ENCODE results near the gene HSF4. TPM values are rescaled to one million over a fixed set of nuclear protein-coding genes. Genes with fewer than 3 reads are reported as not detected.

HSF4 gene
- total RNA-seq, 2 donors from 2014 or later = 15.3 to 157 TPM

- Histone ChIP-seq H3K27ac (no peak overlapping the region), H3K4me3 (no peak overlapping the region), H3K4me1 (peaks cover 0 to 49% of the 10 kb centered on the region in 2 donors), H3K36me3 (peaks cover 50% of the 10 kb centered on the region), H3K9me3 (no peaks in the 10 kb centered on the region), H3K27me3 (no peaks in the 10 kb centered on the region)
- TF ChIP-seq CTCF (IDR thresholded peaks at IDR 0.05) = no peak
- no peak for DNase-seq (ENCODE audit: low spot score)
Measured at GRCh38 chr16:67195676-67196075, 31.1 kb downstream of the HSF4 start.

GRCh38 chr16:67196881-67197280 is 32.3 kb downstream of the HSF4 start:
- TF ChIP-seq CTCF (IDR thresholded peaks at IDR 0.05) = no peak
- Histone ChIP-seq H3K4me3 (no peak overlapping the region), H3K27ac (no peak overlapping the region), H3K36me3 (peaks cover 50% of the 10 kb centered on the region), H3K4me1 (peaks cover 0 to 38% of the 10 kb centered on the region in 2 donors), H3K9me3 (no peaks in the 10 kb centered on the region), H3K27me3 (no peaks in the 10 kb centered on the region)
- no peak for DNase-seq (ENCODE audit: low spot score)

GRCh38 chr16:67197704-67198103 is 33.2 kb downstream of the HSF4 start:
- peaks cover 50% of the 10 kb centered on the region for H3K36me3 ChIP-seq
- no peak overlapping the region for H3K27ac ChIP-seq
- TF ChIP-seq CTCF (IDR thresholded peaks at IDR 0.05) = no peak
- DNase-seq (ENCODE audit: low spot score) = no peak
- H3K4me3 ChIP-seq = no peak overlapping the region
- H3K9me3 ChIP-seq = no peaks in the 10 kb centered on the region
- peaks cover 0 to 36% of the 10 kb centered on the region in 2 donors for H3K4me1 ChIP-seq
- no peaks in the 10 kb centered on the region for H3K27me3 ChIP-seq

GRCh38 chr16:67198238-67198734 is 33.7 kb downstream of the HSF4 start:
- peaks cover 0 to 30% of the 10 kb centered on the region in 2 donors for H3K4me1 ChIP-seq
- H3K9me3 ChIP-seq = no peaks in the 10 kb centered on the region
- no peak overlapping the region for H3K4me3 ChIP-seq
- no peaks in the 10 kb centered on the region for H3K27me3 ChIP-seq
- no peak for DNase-seq (ENCODE audit: low spot score)
- no peak overlapping the region for H3K27ac ChIP-seq
- H3K36me3 ChIP-seq = peaks cover 49% of the 10 kb centered on the region
- peak in 1 of 2 donors; percentile 67 for TF ChIP-seq CTCF (IDR thresholded peaks at IDR 0.05)

GRCh38 chr16:67199011-67199807 is 34.7 kb downstream of the HSF4 start, which contains the start of gene ELMO3:
Gene ELMO3, plus strand, starts transcription at chr16:67199131. Its CDS starts 196 bp downstream, at chr16:67199327.
- H3K36me3 ChIP-seq = peaks cover 40% of the 10 kb centered on the region
- DNase-seq (ENCODE audit: low spot score) = no peak
- no peaks in the 10 kb centered on the region for H3K27me3 ChIP-seq
- peak in 1 of 2 donors; percentile 50 for TF ChIP-seq CTCF (IDR thresholded peaks at IDR 0.05)
- no peaks in the 10 kb centered on the region for H3K9me3 ChIP-seq
- H3K4me1 ChIP-seq = peaks cover 0 to 22% of the 10 kb centered on the region in 2 donors
- peak within 1 kb of the TSS in 1 of 2 donors; percentile 15 for H3K4me3 ChIP-seq
- no peak within 1 kb of the TSS for H3K27ac ChIP-seq
